Neuronal stem cell (in vitro differentiated cells): ENCODE data around the gene OR2D2.

Experiments
- DNase-seq: peaks from one replicate; pipeline ENCODE4 v3.0.0-alpha.2; 2013; ENCODE audit warnings: low spot score
- H2AFZ ChIP-seq: one replicate; pipeline ENCODE4 v1.6.1; 2013; ENCODE audit warnings: mild to moderate bottlenecking, low read length, inconsistent platforms
- H2AK5ac ChIP-seq: 2 replicates; pipeline ENCODE4 v1.6.1; 2013; ENCODE audit warnings: low read depth, mild to moderate bottlenecking, inconsistent platforms, low read length, moderate library complexity, mixed read lengths
- H2BK120ac ChIP-seq: 2 replicates; pipeline ENCODE4 v1.6.1; 2013; ENCODE audit warnings: low read depth, mild to moderate bottlenecking, inconsistent platforms, low read length, moderate library complexity, mixed read lengths
- H2BK12ac ChIP-seq: one replicate; pipeline ENCODE4 v1.6.1; 2013; ENCODE audit warnings: low read length, inconsistent platforms
- H2BK15ac ChIP-seq: 2 replicates; pipeline ENCODE4 v1.6.1; 2013; ENCODE audit warnings: mild to moderate bottlenecking, low read length, inconsistent platforms, mixed read lengths
- H2BK5ac ChIP-seq: one replicate; pipeline ENCODE4 v1.6.1; 2013; ENCODE audit warnings: inconsistent platforms, mild to moderate bottlenecking, low read length, moderate library complexity
- H3K14ac ChIP-seq: one replicate; pipeline ENCODE4 v1.6.1; 2013; ENCODE audit warnings: low read length, inconsistent platforms
- H3K18ac ChIP-seq: 2 replicates; pipeline ENCODE4 v1.6.1; 2013; ENCODE audit warnings: low read length, inconsistent platforms
- H3K23ac ChIP-seq: 2 replicates; pipeline ENCODE4 v1.6.1; 2013; ENCODE audit warnings: low read depth, mild to moderate bottlenecking, mixed read lengths, low read length, inconsistent platforms; ENCODE audit not compliant: poor library complexity
- H3K27ac ChIP-seq: replicated peaks from 3 replicates; pipeline ENCODE4 v1.5.1; 2013; ENCODE audit warnings: low read length, inconsistent platforms
- H3K27me3 ChIP-seq, 3 experiments: 2 replicates each; pipeline ENCODE4 v1.6.1; 2013; ENCODE audit warnings: low read length in 3 of 3, mild to moderate bottlenecking in 2 of 3, inconsistent platforms in 1 of 3, low read depth in 1 of 3, mixed read lengths in 1 of 3, moderate library complexity in 1 of 3; ENCODE audit not compliant: control insufficient read depth in 3 of 3, insufficient read depth in 3 of 3
- H3K36me3 ChIP-seq, 2 donors: replicated peaks in 1 of 2; 2 replicates each; pipeline ENCODE4 v1.6.1; 2013; ENCODE audit warnings: low read length in 2 of 2; ENCODE audit not compliant: control insufficient read depth in 2 of 2, insufficient read depth in 2 of 2
- H3K4ac ChIP-seq: 2 replicates; pipeline ENCODE4 v1.6.1; 2013; ENCODE audit warnings: inconsistent platforms, mild to moderate bottlenecking, low read length, moderate library complexity
- H3K4me1 ChIP-seq, 2 donors: 1 replicate in 1 of 2; 2 replicates in 1 of 2; pipeline ENCODE4 v1.6.1; 2013; ENCODE audit warnings: low read length in 2 of 2, low read depth in 1 of 2; ENCODE audit not compliant: control insufficient read depth in 2 of 2, insufficient read depth in 1 of 2
- H3K4me2 ChIP-seq: one replicate; pipeline ENCODE4 v1.6.1; 2013; ENCODE audit warnings: mild to moderate bottlenecking, low read length, inconsistent platforms; ENCODE audit not compliant: insufficient read depth, poor library complexity, severe bottlenecking
- H3K4me3 ChIP-seq, 2 donors: 2 replicates each; pipeline ENCODE4 v1.5.1; 2013; ENCODE audit warnings: low read length in 2 of 2, mild to moderate bottlenecking in 2 of 2, inconsistent platforms in 1 of 2, moderate library complexity in 1 of 2
- H3K79me1 ChIP-seq: one replicate; pipeline ENCODE4 v1.6.1; 2013; ENCODE audit warnings: low read depth, mild to moderate bottlenecking, inconsistent platforms, low read length, moderate library complexity
- H3K9ac ChIP-seq: one replicate; pipeline ENCODE4 v1.6.1; 2013; ENCODE audit warnings: mild to moderate bottlenecking, low read depth, low read length, inconsistent platforms; ENCODE audit not compliant: poor library complexity
- H3K9me3 ChIP-seq, 2 donors: replicated peaks in 1 of 2; 2 replicates each; pipeline versions ENCODE3 to v1.6.1; 2013; ENCODE audit warnings: low read length in 2 of 2, mild to moderate bottlenecking in 2 of 2, inconsistent platforms in 1 of 2, low read depth in 1 of 2, mixed read lengths in 1 of 2, moderate library complexity in 1 of 2; ENCODE audit not compliant: control insufficient read depth in 2 of 2, insufficient read depth in 1 of 2
- H4K8ac ChIP-seq: one replicate; pipeline ENCODE4 v1.6.1; 2013; ENCODE audit warnings: low read depth, mild to moderate bottlenecking, inconsistent platforms, low read length, moderate library complexity
- H4K91ac ChIP-seq: one replicate; pipeline ENCODE4 v1.6.1; 2013; ENCODE audit warnings: low read length, low read depth, mild to moderate bottlenecking, inconsistent platforms; ENCODE audit not compliant: poor library complexity
- WGBS, 2 donors: extraction: QIAGEN DNeasy Blood & Tissue Kit; methylation state at CpG; one replicate each; pipeline ENCODE4 v1.1.7; 2013; ENCODE audit warnings: missing lambda C conversion rate in 2 of 2, mixed read lengths in 1 of 2; ENCODE audit not compliant: insufficient read length in 2 of 2, insufficient replicate concordance in 1 of 2; ENCODE audit errors: extremely low coverage in 2 of 2; 5-methylcytosine and 5-hydroxymethylcytosine counted together

OR2D2 gene

GRCh38 chr11:6898911-6899310 is 6.6 kb upstream of the OR2D2 start:
- no peak overlapping the region for H2BK12ac ChIP-seq

GRCh38 chr11:6895010-6895409 is 2.7 kb upstream of the OR2D2 start:
- Histone ChIP-seq H2AFZ (no peak overlapping the region), H2BK120ac (no peak overlapping the region), H3K14ac (no peak overlapping the region), H3K79me1 (no peaks in the 10 kb centered on the region), H4K8ac (no peak overlapping the region), H3K36me3 (no peaks in the 10 kb centered on the region), H3K18ac (no peak overlapping the region), H2BK15ac (no peak overlapping the region), H3K27me3 (no peaks in the 10 kb centered on the region), H2BK5ac (no peak overlapping the region), H3K4me1 (no peaks in the 10 kb centered on the region), H3K27ac (no peak overlapping the region), H3K9me3 (no peaks in the 10 kb centered on the region), H3K4ac (no peak overlapping the region), H4K91ac (no peak overlapping the region), H3K9ac (no peak overlapping the region), H3K23ac (no peak overlapping the region), H3K4me3 (no peak overlapping the region), H2AK5ac (no peak overlapping the region), H2BK12ac (no peak overlapping the region), H3K4me2 (no peak overlapping the region)
- no peak for DNase-seq

More at GRCh38 chr11:6898911-6899310, 6.6 kb upstream of the OR2D2 start:
- Histone ChIP-seq H3K9me3 (no peaks in the 10 kb centered on the region), H4K8ac (no peak overlapping the region), H3K4ac (no peak overlapping the region), H3K4me2 (no peak overlapping the region), H3K27ac (no peak overlapping the region), H2AK5ac (no peak overlapping the region), H3K9ac (no peak overlapping the region), H2BK5ac (no peak overlapping the region), H3K23ac (no peak overlapping the region), H2AFZ (no peak overlapping the region), H3K4me3 (no peak overlapping the region), H3K18ac (no peak overlapping the region), H2BK15ac (no peak overlapping the region), H3K27me3 (no peaks in the 10 kb centered on the region), H2BK120ac (no peak overlapping the region), H3K36me3 (no peaks in the 10 kb centered on the region), H3K79me1 (no peaks in the 10 kb centered on the region), H3K14ac (no peak overlapping the region), H3K4me1 (no peaks in the 10 kb centered on the region), H4K91ac (no peak overlapping the region)
- no CpG with 5 or more reads among the region's 1 CpG for WGBS, 2 donors
- DNase-seq: no peak

GRCh38 chr11:6894097-6894496 is 1.8 kb upstream of the OR2D2 start:
- Histone ChIP-seq H3K4me2 (no peak overlapping the region), H4K91ac (no peak overlapping the region), H3K4ac (no peak overlapping the region), H2BK5ac (no peak overlapping the region), H3K18ac (no peak overlapping the region), H3K9me3 (no peaks in the 10 kb centered on the region), H4K8ac (no peak overlapping the region), H3K9ac (no peak overlapping the region), H2BK12ac (no peak overlapping the region), H3K27ac (no peak overlapping the region), H3K27me3 (no peaks in the 10 kb centered on the region), H2BK120ac (no peak overlapping the region), H3K36me3 (no peaks in the 10 kb centered on the region), H3K14ac (no peak overlapping the region), H3K23ac (no peak overlapping the region), H3K79me1 (no peaks in the 10 kb centered on the region), H2AFZ (no peak overlapping the region), H3K4me1 (no peaks in the 10 kb centered on the region), H3K4me3 (no peak overlapping the region), H2BK15ac (no peak overlapping the region), H2AK5ac (no peak overlapping the region)
- DNase-seq: no peak

- Histone ChIP-seq H2AFZ (no peak overlapping the region), H2BK5ac (no peak overlapping the region), H3K79me1 (no peaks in the 10 kb centered on the region), H2AK5ac (no peak overlapping the region), H3K23ac (no peak overlapping the region), H3K36me3 (no peaks in the 10 kb centered on the region), H2BK120ac (no peak overlapping the region), H3K4ac (no peak overlapping the region), H3K18ac (no peak overlapping the region), H4K8ac (no peak overlapping the region), H3K4me2 (no peak overlapping the region), H3K9me3 (no peaks in the 10 kb centered on the region), H3K27me3 (no peaks in the 10 kb centered on the region), H4K91ac (no peak overlapping the region), H3K4me1 (no peaks in the 10 kb centered on the region), H3K4me3 (no peak overlapping the region), H3K27ac (no peak overlapping the region), H2BK15ac (no peak overlapping the region), H2BK12ac (no peak overlapping the region), H3K14ac (no peak overlapping the region), H3K9ac (no peak overlapping the region)
- no CpG with 5 or more reads among the region's 1 CpG for whole genome bisulfite sequencing, 2 donors
- no peak for DNase-seq
Measured at GRCh38 chr11:6889835-6890234, 2.5 kb downstream of the OR2D2 start.
